Measurements from ENCODE around the gene EPS15. TPM values are rescaled to one million over a fixed set of nuclear protein-coding genes. Genes with fewer than 3 reads are reported as not detected.

The EPS15 gene
- total and polyA plus RNA-seq, 9 of the 15 experiments (the other 6 are each of a cell fraction or from before 2014, with no cell fraction given), result 23.1 to 69.0 (median 41.7) TPM

DNA sequence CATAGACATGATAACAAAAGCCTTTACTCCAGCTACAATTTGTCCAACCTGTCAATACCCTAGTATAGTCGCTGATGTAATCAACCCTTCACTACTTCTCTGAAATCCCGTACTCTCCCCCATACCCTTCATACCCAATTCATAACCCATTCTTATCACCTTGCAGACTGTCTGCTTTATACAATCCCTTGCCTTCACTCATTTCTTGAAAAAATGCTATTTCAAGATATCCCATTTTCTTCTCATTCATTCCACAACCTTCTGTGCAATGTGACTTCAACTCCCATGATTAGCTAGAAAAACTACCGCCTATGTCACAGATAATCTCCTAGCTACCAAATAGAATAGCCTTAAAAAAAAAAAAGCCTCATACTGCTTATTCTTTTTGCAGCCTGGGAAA, 49.5 kb downstream of the EPS15 start (continued):
- TF ChIP-seq, protein P1, sequence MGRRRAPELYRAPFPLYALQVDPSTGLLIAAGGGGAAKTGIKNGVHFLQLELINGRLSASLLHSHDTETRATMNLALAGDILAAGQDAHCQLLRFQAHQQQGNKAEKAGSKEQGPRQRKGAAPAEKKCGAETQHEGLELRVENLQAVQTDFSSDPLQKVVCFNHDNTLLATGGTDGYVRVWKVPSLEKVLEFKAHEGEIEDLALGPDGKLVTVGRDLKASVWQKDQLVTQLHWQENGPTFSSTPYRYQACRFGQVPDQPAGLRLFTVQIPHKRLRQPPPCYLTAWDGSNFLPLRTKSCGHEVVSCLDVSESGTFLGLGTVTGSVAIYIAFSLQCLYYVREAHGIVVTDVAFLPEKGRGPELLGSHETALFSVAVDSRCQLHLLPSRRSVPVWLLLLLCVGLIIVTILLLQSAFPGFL (CRISPR knock-in tag; IDR thresholded peaks at IDR 0.05), result no peak
- TF ChIP-seq ZNF124 (CRISPR knock-in tag; IDR thresholded peaks at IDR 0.05), result no peak
- peak; percentile 62; the same call in 1 of the 2 replicates for TF ChIP-seq EHMT2 (IDR thresholded peaks at IDR 0.05)
- TF ChIP-seq ZFP1 (CRISPR knock-in tag; IDR thresholded peaks at IDR 0.05), result no peak
- TF ChIP-seq, protein P2, sequence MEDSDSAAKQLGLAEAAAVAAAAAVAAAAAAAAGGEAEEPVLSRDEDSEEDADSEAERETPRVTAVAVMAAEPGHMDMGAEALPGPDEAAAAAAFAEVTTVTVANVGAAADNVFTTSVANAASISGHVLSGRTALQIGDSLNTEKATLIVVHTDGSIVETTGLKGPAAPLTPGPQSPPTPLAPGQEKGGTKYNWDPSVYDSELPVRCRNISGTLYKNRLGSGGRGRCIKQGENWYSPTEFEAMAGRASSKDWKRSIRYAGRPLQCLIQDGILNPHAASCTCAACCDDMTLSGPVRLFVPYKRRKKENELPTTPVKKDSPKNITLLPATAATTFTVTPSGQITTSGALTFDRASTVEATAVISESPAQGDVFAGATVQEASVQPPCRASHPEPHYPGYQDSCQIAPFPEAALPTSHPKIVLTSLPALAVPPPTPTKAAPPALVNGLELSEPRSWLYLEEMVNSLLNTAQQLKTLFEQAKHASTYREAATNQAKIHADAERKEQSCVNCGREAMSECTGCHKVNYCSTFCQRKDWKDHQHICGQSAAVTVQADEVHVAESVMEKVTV (CRISPR knock-in tag; IDR thresholded peaks at IDR 0.05), result no peak
- peak; percentile 50 for TF ChIP-seq CXXC5 (CRISPR knock-in tag; IDR thresholded peaks at IDR 0.05)
- no peak for TF ChIP-seq PHTF2 (CRISPR knock-in tag; IDR thresholded peaks at IDR 0.05)
- no peak for TF ChIP-seq PYGO2 (tag; IDR thresholded peaks at IDR 0.05)
- no peak for TF ChIP-seq PHF21A (IDR thresholded peaks at IDR 0.05; ENCODE audit: borderline replicate concordance, low read depth)
- TF ChIP-seq, protein P3, sequence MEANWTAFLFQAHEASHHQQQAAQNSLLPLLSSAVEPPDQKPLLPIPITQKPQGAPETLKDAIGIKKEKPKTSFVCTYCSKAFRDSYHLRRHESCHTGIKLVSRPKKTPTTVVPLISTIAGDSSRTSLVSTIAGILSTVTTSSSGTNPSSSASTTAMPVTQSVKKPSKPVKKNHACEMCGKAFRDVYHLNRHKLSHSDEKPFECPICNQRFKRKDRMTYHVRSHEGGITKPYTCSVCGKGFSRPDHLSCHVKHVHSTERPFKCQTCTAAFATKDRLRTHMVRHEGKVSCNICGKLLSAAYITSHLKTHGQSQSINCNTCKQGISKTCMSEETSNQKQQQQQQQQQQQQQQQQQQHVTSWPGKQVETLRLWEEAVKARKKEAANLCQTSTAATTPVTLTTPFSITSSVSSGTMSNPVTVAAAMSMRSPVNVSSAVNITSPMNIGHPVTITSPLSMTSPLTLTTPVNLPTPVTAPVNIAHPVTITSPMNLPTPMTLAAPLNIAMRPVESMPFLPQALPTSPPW (CRISPR knock-in tag; IDR thresholded peaks at IDR 0.05), result 0 out of 2 replicates have a peak, but pooled peaks have one; percentile 32
- TF ChIP-seq, protein P4, sequence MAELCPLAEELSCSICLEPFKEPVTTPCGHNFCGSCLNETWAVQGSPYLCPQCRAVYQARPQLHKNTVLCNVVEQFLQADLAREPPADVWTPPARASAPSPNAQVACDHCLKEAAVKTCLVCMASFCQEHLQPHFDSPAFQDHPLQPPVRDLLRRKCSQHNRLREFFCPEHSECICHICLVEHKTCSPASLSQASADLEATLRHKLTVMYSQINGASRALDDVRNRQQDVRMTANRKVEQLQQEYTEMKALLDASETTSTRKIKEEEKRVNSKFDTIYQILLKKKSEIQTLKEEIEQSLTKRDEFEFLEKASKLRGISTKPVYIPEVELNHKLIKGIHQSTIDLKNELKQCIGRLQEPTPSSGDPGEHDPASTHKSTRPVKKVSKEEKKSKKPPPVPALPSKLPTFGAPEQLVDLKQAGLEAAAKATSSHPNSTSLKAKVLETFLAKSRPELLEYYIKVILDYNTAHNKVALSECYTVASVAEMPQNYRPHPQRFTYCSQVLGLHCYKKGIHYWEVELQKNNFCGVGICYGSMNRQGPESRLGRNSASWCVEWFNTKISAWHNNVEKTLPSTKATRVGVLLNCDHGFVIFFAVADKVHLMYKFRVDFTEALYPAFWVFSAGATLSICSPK (IDR thresholded peaks at IDR 0.05; ENCODE audit: borderline replicate concordance), result no peak
- TF ChIP-seq PHB2 (IDR thresholded peaks at IDR 0.05; ENCODE audit: low read depth), result no peak
- TF ChIP-seq POLR3A (IDR thresholded peaks at IDR 0.05; ENCODE audit: borderline replicate concordance, extremely low read depth, insufficient read depth, insufficient read length), result no peak
- TF ChIP-seq TEAD4 (IDR thresholded peaks at IDR 0.05; ENCODE audit: low read length), result peak; percentile 36; the same call in 1 of the 2 replicates
- TF ChIP-seq TEAD4 (CRISPR knock-in tag; IDR thresholded peaks at IDR 0.05; ENCODE audit: borderline replicate concordance), result no peak
- TF ChIP-seq ELF2 (CRISPR knock-in tag; IDR thresholded peaks at IDR 0.05), result no peak
- no peak for TF ChIP-seq CREB1 (IDR thresholded peaks at IDR 0.05)
- TF ChIP-seq CREB1 (CRISPR knock-in tag; IDR thresholded peaks at IDR 0.05), result no peak
- no peak for TF ChIP-seq TCF7L2 (IDR thresholded peaks at IDR 0.05; ENCODE audit: low read depth, low read length)
- TF ChIP-seq, protein P5, sequence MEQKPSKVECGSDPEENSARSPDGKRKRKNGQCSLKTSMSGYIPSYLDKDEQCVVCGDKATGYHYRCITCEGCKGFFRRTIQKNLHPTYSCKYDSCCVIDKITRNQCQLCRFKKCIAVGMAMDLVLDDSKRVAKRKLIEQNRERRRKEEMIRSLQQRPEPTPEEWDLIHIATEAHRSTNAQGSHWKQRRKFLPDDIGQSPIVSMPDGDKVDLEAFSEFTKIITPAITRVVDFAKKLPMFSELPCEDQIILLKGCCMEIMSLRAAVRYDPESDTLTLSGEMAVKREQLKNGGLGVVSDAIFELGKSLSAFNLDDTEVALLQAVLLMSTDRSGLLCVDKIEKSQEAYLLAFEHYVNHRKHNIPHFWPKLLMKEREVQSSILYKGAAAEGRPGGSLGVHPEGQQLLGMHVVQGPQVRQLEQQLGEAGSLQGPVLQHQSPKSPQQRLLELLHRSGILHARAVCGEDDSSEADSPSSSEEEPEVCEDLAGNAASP (IDR thresholded peaks at IDR 0.05), result no peak
- TF ChIP-seq CREBBP (IDR thresholded peaks at IDR 0.05; ENCODE audit: low read depth, low read length), result no peak
- peak; percentile 31; the same call in 1 of the 2 replicates for TF ChIP-seq LEF1 (IDR thresholded peaks at IDR 0.05)
- peak; percentile 45 for TF ChIP-seq TAL1 (IDR thresholded peaks at IDR 0.05)
- no peak for TF ChIP-seq SMAD2 (IDR thresholded peaks at IDR 0.05; ENCODE audit: low read depth, low read length)

All from K562 (cell line).